Aorta (tissue), 5 donors: ENCODE measurements around the gene LPAR1. TPM values are rescaled to one million over a fixed set of nuclear protein-coding genes. Genes with fewer than 3 reads are reported as not detected.

ENCODE experiments used
- ATAC-seq: fragments of 200-7000 bp; cut with Tn5 transposase; one replicate; pipeline ENCODE4 v1.9.1; 2022; ENCODE audit warnings: moderate library complexity; ENCODE audit not compliant: low FRiP score
- DNase-seq, 2 donors: peaks; one replicate each; pipeline ENCODE4 v3.0.0-alpha.2; 2020
- H3K27ac ChIP-seq, 2 donors: one replicate each; pipeline ENCODE4 v1.5.1; 2013; ENCODE audit warnings: low read length in 2 of 2, mild to moderate bottlenecking in 2 of 2, moderate library complexity in 2 of 2, control low read depth in 1 of 2, inconsistent platforms in 1 of 2, low read depth in 1 of 2
- H3K27me3 ChIP-seq, 2 donors: one replicate each; pipeline ENCODE4 v1.6.1; 2013; ENCODE audit warnings: control low read depth in 1 of 2, low read length in 1 of 2, mild to moderate bottlenecking in 1 of 2, moderate library complexity in 1 of 2; ENCODE audit not compliant: insufficient read depth in 2 of 2, control insufficient read depth in 1 of 2
- H3K36me3 ChIP-seq, 2 donors: one replicate each; pipeline ENCODE4 v1.6.1; 2013; ENCODE audit warnings: control low read depth in 1 of 2, low read length in 1 of 2, mild to moderate bottlenecking in 1 of 2; ENCODE audit not compliant: insufficient read depth in 2 of 2, control insufficient read depth in 1 of 2
- H3K4me1 ChIP-seq, 2 donors: one replicate each; pipeline ENCODE4 v1.6.1; 2013; ENCODE audit warnings: low read length in 2 of 2, control low read depth in 1 of 2, mild to moderate bottlenecking in 1 of 2, moderate library complexity in 1 of 2; ENCODE audit not compliant: insufficient read depth in 2 of 2, control insufficient read depth in 1 of 2
- H3K4me3 ChIP-seq, 2 donors: one replicate each; pipeline ENCODE4 v1.5.1; 2013; ENCODE audit warnings: low read length in 2 of 2, control low read depth in 1 of 2, mild to moderate bottlenecking in 1 of 2
- H3K9me3 ChIP-seq: one replicate; pipeline ENCODE4 v1.6.1; 2013; ENCODE audit warnings: mild to moderate bottlenecking, low read length; ENCODE audit not compliant: control insufficient read depth
- WGBS, 2 donors: extraction: QIAGEN DNeasy Blood & Tissue Kit; methylation state at CpG; one replicate each; pipeline ENCODE4 v1.1.7; 2013; 5-methylcytosine and 5-hydroxymethylcytosine counted together
- intact Hi-C, 2 donors: fragments of 100-400 bp; cut with DNase I; formaldehyde crosslinking; loops; one replicate each; pipeline versions ENCODE4 v1.14.2 to v1.15.0; 2022
- polyA plus RNA-seq, 2 donors: library from polyadenylated mRNA; stranded (reverse); fragments of 200-250 nt; gene quantifications; one replicate each; pipeline ENCODE4 v1.2.3, GENCODE V29; 2013
- total RNA-seq, 2 donors: library from RNA; stranded (reverse); fragmentation: NEBNext Ultra II Directional; extraction: Animal tissue kit (Norgen Biotek cat#: 25700); gene quantifications; one replicate each; pipeline ENCODE4 v1.2.1, GENCODE V29; 2021
- donor health status: healthy with polysubstance abuse.
- donor health status: Bipolar disorder and iron deficiency.
- donor health status: DM: no; HTN: no; CAD: no.
- donor health status: DM: no; HTN: no; CAD: no.
- donor health status: DM: yes; HTN: yes; CAD: no.

The LPAR1 gene
- total and polyA plus RNA-seq, 4 donors = 28.1 to 125 (median 94.4) TPM

DNA sequence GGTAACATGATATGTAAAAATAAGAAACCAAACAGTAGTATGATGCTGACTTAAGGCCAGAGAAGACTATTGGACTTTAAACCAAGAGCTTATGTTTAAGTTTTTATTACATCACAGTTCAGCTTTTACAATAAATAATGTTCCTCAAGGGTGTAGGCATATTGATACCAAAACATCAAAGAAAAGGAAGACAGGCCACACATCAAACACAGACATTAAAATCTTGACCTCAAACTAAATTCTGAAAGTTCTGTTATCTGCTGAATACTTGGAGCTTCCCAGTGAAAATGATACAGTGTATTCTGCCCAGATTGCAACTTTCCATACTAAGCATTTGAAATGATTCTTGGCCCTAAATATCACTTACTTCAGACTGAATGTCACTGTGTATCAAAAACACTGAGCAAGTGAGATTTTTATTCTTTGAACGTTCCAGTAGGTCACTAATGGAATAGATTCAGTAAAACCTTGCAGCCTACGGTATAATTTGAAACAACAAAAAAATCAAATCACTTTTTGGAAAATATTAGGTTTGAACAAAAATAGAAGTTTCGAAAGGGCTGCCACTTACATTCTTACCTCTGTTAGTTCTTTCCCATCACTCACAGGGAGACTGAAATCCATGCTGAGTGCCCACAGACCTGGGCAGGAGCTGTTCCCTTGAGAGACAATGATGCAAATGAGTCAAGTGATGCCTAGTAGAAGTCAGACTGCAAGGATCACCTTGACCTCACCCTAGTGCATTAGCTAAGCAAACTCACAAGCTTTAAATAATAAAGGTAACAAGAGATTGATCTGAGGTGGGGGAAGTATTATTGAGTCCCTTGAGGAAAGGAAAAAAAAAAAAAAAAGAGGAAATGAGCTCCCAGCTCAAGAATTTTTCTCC is 2.5 kb downstream of the LPAR1 start:
- no peaks in the 10 kb centered on the region for H3K27me3 ChIP-seq

DNA sequence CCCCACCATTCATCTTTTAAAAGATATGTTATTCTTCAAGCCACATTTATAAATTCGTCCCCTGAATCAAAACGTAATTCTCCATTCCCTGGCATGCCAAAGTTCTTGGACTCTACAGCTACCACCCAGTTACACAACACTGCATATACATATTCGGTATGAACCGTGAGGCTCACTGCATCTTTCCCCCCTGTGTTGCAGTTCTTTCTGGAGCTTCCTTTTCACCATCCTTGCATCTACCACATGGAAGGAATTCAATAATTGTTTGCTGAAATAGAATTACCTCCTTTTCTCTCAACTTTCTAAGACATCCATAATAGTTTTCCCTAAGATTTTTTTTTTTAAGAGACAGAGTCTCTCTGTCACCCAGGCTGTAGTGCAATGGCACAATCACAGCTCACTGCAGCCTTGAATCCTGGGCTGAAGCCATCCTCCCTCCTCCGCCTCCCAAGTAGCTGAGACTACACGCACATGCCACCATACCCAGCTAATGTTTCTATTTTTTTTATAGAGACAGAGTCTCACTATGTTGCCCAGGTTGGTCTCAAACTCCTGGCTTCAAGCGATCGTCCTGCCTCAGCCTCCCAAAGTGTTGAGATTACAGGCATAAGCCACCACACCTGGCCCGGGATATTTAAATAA is 3.3 kb downstream of the LPAR1 start:
- DNase-seq (no peak), ATAC-seq (no peak)
- Histone ChIP-seq H3K36me3 (peaks cover 1 to 5% of the 10 kb centered on the region in 2 donors), H3K4me1 (peaks cover 2 to 8% of the 10 kb centered on the region in 2 donors), H3K4me3 (no peak overlapping the region), H3K27ac (no peak overlapping the region), H3K27me3 (no peaks in the 10 kb centered on the region), H3K9me3 (no peaks in the 10 kb centered on the region)
- intact Hi-C loops = loop anchor here (5.0 to 10.0 kb wide), 4 partner anchors 133 to 390 kb away; no protein-coding TSS in a partner anchor
- 78 to 82% methylated on average over 9 of the region's 9 CpGs for WGBS, 2 donors

More for the DNA sequence above, 2.5 kb downstream of the LPAR1 start:
- Histone ChIP-seq H3K9me3 (no peaks in the 10 kb centered on the region), H3K36me3 (peaks cover 0 to 1% of the 10 kb centered on the region in 2 donors), H3K27ac (no peak overlapping the region), H3K4me3 (peak overlapping the region; percentile 80 to 87), H3K4me1 (peaks cover 0 to 8% of the 10 kb centered on the region in 2 donors)
- no peak for DNase-seq
- WGBS, 2 donors = 32 to 39% methylated on average over 3 of the region's 3 CpGs
- intact Hi-C loops = loop anchor here (5.0 to 10.0 kb wide), 4 partner anchors 133 to 391 kb away; no protein-coding TSS in a partner anchor
- no peak for ATAC-seq

- peak overlapping the region in 1 of 2 donors; percentile 19 for H3K4me3 ChIP-seq
- intact Hi-C loops = loop anchor here (10.0 kb wide), 2 partner anchors 380 to 390 kb away; no protein-coding TSS in a partner anchor
Measured at GRCh38 chr9:111034170-111034897, 3.9 kb downstream of the LPAR1 start.

DNA sequence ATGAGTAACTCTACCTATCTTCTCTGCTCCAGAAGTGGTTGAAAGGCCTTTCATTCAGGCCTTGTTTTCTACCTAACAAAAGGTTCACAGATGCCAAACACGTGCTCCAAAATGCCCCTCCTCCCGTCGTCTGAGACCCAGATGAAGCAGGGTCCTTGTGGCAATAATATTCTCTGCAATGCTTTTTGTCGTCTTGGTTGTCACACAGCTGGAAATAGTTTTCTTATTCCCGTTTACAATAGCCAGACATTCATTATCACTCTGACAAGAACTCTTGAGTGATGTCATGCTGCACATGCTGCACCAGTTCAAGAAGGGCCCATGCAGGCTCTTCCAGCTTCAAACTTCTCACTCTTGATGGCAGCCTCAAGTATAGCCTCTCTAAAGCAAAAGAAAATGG is 7.8 kb downstream of the LPAR1 start:
- intact Hi-C loops = loop anchor here (10.0 kb wide), 2 partner anchors 376 to 386 kb away; no protein-coding TSS in a partner anchor
- Histone ChIP-seq H3K4me1 (peaks cover 2 to 12% of the 10 kb centered on the region in 2 donors), H3K27ac (no peak overlapping the region), H3K36me3 (peaks cover 1 to 6% of the 10 kb centered on the region in 2 donors), H3K27me3 (no peaks in the 10 kb centered on the region), H3K4me3 (no peak overlapping the region), H3K9me3 (no peaks in the 10 kb centered on the region)
- ATAC-seq (no peak), DNase-seq (no peak)
- 64 to 65% methylated on average over 5 of the region's 5 CpGs for WGBS, 2 donors

More at GRCh38 chr9:111034170-111034897, 3.9 kb downstream of the LPAR1 start:
- peaks cover 1 to 6% of the 10 kb centered on the region in 2 donors for H3K36me3 ChIP-seq
- H3K27ac ChIP-seq = no peak overlapping the region
- H3K9me3 ChIP-seq = no peaks in the 10 kb centered on the region
- H3K4me1 ChIP-seq = peaks cover 2 to 8% of the 10 kb centered on the region in 2 donors
- 82 to 86% methylated on average over 6 of the region's 6 CpGs for WGBS, 2 donors
- DNase-seq (no peak), ATAC-seq (no peak)
- H3K27me3 ChIP-seq = no peaks in the 10 kb centered on the region

GRCh38 chr9:111029260-111029659 is 9.0 kb downstream of the LPAR1 start:
- ATAC-seq (no peak), DNase-seq (no peak)
- Histone ChIP-seq H3K36me3 (peaks cover 1 to 6% of the 10 kb centered on the region in 2 donors), H3K4me3 (no peak overlapping the region), H3K9me3 (no peaks in the 10 kb centered on the region), H3K4me1 (peaks cover 2 to 12% of the 10 kb centered on the region in 2 donors), H3K27ac (no peak overlapping the region), H3K27me3 (no peaks in the 10 kb centered on the region)
- 73 to 77% methylated on average over 4 of the region's 4 CpGs for WGBS, 2 donors
- intact Hi-C loops = no loop called here

DNA sequence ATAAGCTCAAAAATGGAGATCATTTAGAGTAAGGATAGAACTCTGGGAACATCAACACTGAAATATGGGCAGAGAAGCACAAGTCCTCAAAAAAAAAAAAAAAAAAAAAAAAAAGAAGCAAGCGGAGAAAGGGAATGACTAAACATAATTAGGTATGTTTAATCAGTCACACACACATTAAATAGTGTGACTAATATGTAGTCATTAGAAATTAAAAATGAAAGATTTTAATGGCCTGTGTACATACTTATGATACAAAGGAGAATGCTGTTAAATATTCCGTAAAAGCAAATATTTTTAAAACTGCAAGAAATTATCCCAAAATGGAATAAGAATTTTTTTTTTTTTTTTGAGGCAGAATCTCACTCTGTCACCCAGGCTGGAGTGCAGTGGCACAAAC is 10.5 kb downstream of the LPAR1 start:
- peaks cover 1 to 6% of the 10 kb centered on the region in 2 donors for H3K36me3 ChIP-seq
- H3K9me3 ChIP-seq = no peaks in the 10 kb centered on the region
- H3K27me3 ChIP-seq = no peaks in the 10 kb centered on the region
- ATAC-seq (no peak), DNase-seq (no peak)
- H3K4me1 ChIP-seq = peaks cover 2 to 10% of the 10 kb centered on the region in 2 donors
- H3K27ac ChIP-seq = no peak overlapping the region
- WGBS, 2 donors = 96 to 99% methylated on average over 2 of the region's 2 CpGs
- no peak overlapping the region for H3K4me3 ChIP-seq
- intact Hi-C loops = no loop called here

DNA sequence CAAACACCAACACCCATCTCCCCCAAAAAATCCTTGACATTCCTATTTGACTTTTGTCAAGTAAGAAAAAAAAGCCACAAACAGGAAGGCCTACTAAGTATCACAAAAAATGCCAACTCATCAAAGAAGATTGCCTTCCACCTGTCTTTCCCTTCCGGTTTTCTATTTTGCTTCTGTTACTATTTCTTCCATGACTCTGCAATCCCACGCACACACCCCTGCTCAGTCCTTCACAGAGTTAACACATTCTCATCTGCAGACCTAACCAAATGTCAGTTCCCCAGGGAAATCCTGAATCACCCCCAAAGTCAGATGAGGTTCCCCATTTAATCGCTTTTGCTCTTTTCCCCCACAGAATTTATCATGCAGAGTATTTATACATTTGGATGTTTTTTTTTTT is 15.1 kb downstream of the LPAR1 start:
- 90 to 97% methylated on average over 3 of the region's 3 CpGs for WGBS, 2 donors
- no peak overlapping the region for H3K4me3 ChIP-seq
- DNase-seq (no peak), ATAC-seq (no peak)
- H3K27me3 ChIP-seq = no peaks in the 10 kb centered on the region
- H3K27ac ChIP-seq = no peak overlapping the region
- peaks cover 1 to 5% of the 10 kb centered on the region in 2 donors for H3K4me1 ChIP-seq
- intact Hi-C loops = no loop called here
- no peaks in the 10 kb centered on the region for H3K36me3 ChIP-seq
- no peaks in the 10 kb centered on the region for H3K9me3 ChIP-seq

DNA sequence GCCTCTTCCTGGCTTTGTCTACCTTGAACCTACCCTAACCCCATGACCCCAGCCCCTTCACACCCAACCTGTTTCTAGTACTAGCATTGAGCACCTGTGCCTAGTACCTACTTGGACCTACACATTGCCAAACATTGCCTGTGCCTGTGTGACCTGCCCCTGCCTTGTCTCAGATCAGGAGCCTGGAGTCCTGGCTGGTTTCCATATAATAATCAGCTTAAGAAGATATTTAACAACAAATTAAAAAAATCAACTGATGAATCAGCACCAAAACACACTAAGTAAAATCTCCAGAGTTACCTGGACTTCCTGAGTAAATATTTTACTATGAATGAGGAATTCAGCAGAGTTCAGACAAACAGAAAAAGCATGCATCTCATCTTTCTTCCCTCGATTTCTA is 17.7 kb downstream of the LPAR1 start:
- Histone ChIP-seq H3K4me3 (no peak overlapping the region), H3K4me1 (peaks cover 6 to 11% of the 10 kb centered on the region in 2 donors), H3K27ac (peak overlapping the region in 1 of 2 donors; percentile 26), H3K36me3 (no peaks in the 10 kb centered on the region), H3K9me3 (no peaks in the 10 kb centered on the region), H3K27me3 (no peaks in the 10 kb centered on the region)
- ATAC-seq (no peak), DNase-seq (no peak)
- WGBS, 2 donors = 89 to 98% methylated on average over 1 of the region's 1 CpG
- intact Hi-C loops = no loop called here
